K562 (cell line): ENCODE data around the gene WIPF2. TPM values are rescaled to one million over a fixed set of nuclear protein-coding genes. Genes with fewer than 3 reads are reported as not detected.

Source experiments
- ARID4B ChIP-seq: sonication (generic); formaldehyde crosslinking; IDR thresholded peaks from 2 replicates; pipeline ENCODE4 v1.8.0; 2022; ENCODE audit warnings: mild to moderate bottlenecking, missing genetic modification reagents
- CUX1 ChIP-seq: fragments of 200-800 bp; sonication (Bioruptor generic); IDR thresholded peaks from 2 replicates; pipeline ENCODE4 v1.6.1; 2016; ENCODE audit warnings: missing genetic modification characterization, missing compliant biosample characterization
- CXXC5 ChIP-seq: fragments of 250-450 bp; sonication (Bioruptor Pico); IDR thresholded peaks from 2 replicates; pipeline ENCODE4 v1.8.0; 2022; ENCODE audit warnings: inconsistent platforms, mild to moderate bottlenecking, moderate library complexity
- MCM2 ChIP-seq: fragments of 450-650 bp; IDR thresholded peaks from 2 replicates; pipeline ENCODE4 v1.6.1; 2017; ENCODE audit warnings: low read depth, mild to moderate bottlenecking
- MEIS2 ChIP-seq: fragments of 450-650 bp; IDR thresholded peaks from 2 replicates; pipeline ENCODE4 v1.6.1; 2014; ENCODE audit warnings: mild to moderate bottlenecking; ENCODE audit not compliant: partially characterized antibody
- RBM14 ChIP-seq: fragments of 200-400 bp; formaldehyde crosslinking; IDR thresholded peaks from 2 replicates; pipeline ENCODE4 v1.6.1; 2018; ENCODE audit warnings: low read depth, mild to moderate bottlenecking, low read length, moderate library complexity, borderline replicate concordance; ENCODE audit not compliant: insufficient read depth
- ZFP30 ChIP-seq: fragments of 250-450 bp; sonication (Bioruptor Pico); IDR thresholded peaks from 2 replicates; pipeline ENCODE4 v1.8.0; 2022; ENCODE audit warnings: moderate library complexity, mild to moderate bottlenecking, inconsistent platforms, borderline replicate concordance
- polyA plus RNA-seq, 8 experiments: library from polyadenylated mRNA; depleted of rRNA in 4 of 8; stranded (reverse) in 5 of 8; unstranded in 3 of 8; fragments of >200 nt; fragmentation: Nextera tagmentation in 2 of 8; fragmentation: Illumina TruSeq in 1 of 8; extraction: Ambion mirVana in 2 of 8; extraction: Trizol in 1 of 8; gene quantifications; 2 replicates each; pipeline versions ENCODE4 v1.2.1 to v1.2.3, GENCODE V29; 2011 to 2014; ENCODE audit warnings: inconsistent platforms in 1 of 8, missing spikeins in 1 of 8
- total RNA-seq, 7 experiments: library from RNA; depleted of rRNA in 6 of 7; stranded (reverse); fragments of >200 nt in 6 of 7; fragmentation: Illumina TruSeq in 2 of 7; extraction: Trizol in 2 of 7; gene quantifications; 2 replicates each; pipeline versions ENCODE4 v1.2.1 to v1.2.3, GENCODE V29; 2011 to 2021; ENCODE audit warnings: low replicate concordance in 1 of 7

Gene WIPF2
- total and polyA plus RNA-seq, 9 of the 15 experiments (the other 6 are each of a cell fraction or from before 2014, with no cell fraction given): 3.6 to 15.0 (median 5.3) TPM

- TF ChIP-seq ARID4B (CRISPR knock-in tag) (no peak), MCM2 (no peak), RBM14 (no peak), CXXC5 (CRISPR knock-in tag) (0 out of 2 replicates have a peak, but pooled peaks have one; percentile 30), CUX1 (CRISPR knock-in tag) (no peak), ZFP30 (no peak), MEIS2 (peak; percentile 5)
These were observed 47.8 kb downstream of the WIPF2 start (continued) for GRCh38 chr17:40266882-40267281.
